GM12878 (cell line): ENCODE results near the gene HHAT. TPM values are rescaled to one million over a fixed set of nuclear protein-coding genes. Genes with fewer than 3 reads are reported as not detected.

Experiments
- ATAC-seq: fragments of 200-7000 bp; cut with Tn5 transposase; 3 replicates; pipeline ENCODE4 v1.9.1; 2020; ENCODE audit warnings: mild to moderate bottlenecking, moderate library complexity
- BruUV-seq: library from RNA; stranded (reverse); fragments of 400-500 nt; replicated peaks from 2 replicates; lab custom pipeline; 2021; lab: Mats Ljungman, UMichigan
- CTCF ChIA-PET: fragments of 300-600 bp; sonication (Branson Sonifier 250); formaldehyde crosslinking; extraction: SDS; loops from one replicate; lab custom pipeline; 2021; ENCODE audit warnings: inconsistent platforms; lab: Yijun Ruan, JAX
- POLR2A ChIA-PET: fragments of 350-600 bp; formaldehyde crosslinking; extraction: SDS; loops from one replicate; lab custom pipeline; 2021; ENCODE audit warnings: inconsistent platforms; lab: Charles Lee
- RAD21 ChIA-PET: fragments of 300-600 bp; sonication (Branson Sonifier 250); formaldehyde crosslinking; loops from one replicate; lab custom pipeline; 2023; ENCODE audit warnings: antibody characterized with exemption; ENCODE audit not compliant: unreplicated experiment; lab: Charles Lee
- SMC1A ChIA-PET: fragments of 300-600 bp; sonication (Branson Sonifier 250); formaldehyde crosslinking; loops from one replicate; lab custom pipeline; 2023; ENCODE audit not compliant: unreplicated experiment, uncharacterized antibody; lab: Charles Lee
- DNase-seq: peaks from one replicate; pipeline ENCODE4 v3.0.0-alpha.2; 2011; ENCODE audit warnings: low read depth, low spot score
- FAIRE-seq: peaks from 3 replicates; lab custom pipeline; 2011; peaks lifted over from hg19 to GRCh38; lab: Jason Lieb, UNC
- H2AFZ ChIP-seq: 2 replicates; pipeline ENCODE4 v1.6.0; 2011; ENCODE audit warnings: low read depth, low read length, control low read depth; ENCODE audit not compliant: control insufficient read depth
- H3K27ac ChIP-seq: 2 replicates; pipeline ENCODE4 v1.5.1; 2011; ENCODE audit warnings: control low read depth; ENCODE audit not compliant: control insufficient read depth, insufficient read depth
- H3K27me3 ChIP-seq, 2 experiments: replicated peaks in 1 of 2; 2 replicates each; pipeline versions ENCODE4 v1.6.0 to v1.6.1; 2011; ENCODE audit warnings: low read length in 1 of 2; ENCODE audit not compliant: control insufficient read depth in 2 of 2, insufficient read depth in 2 of 2
- H3K36me3 ChIP-seq, 2 experiments: 2 replicates each; pipeline ENCODE4 v1.5.1; 2011; ENCODE audit warnings: low read length in 1 of 2; ENCODE audit not compliant: control insufficient read depth in 2 of 2, insufficient read depth in 2 of 2
- H3K4me1 ChIP-seq: 2 replicates; pipeline ENCODE4 v1.6.1; 2011; ENCODE audit warnings: mild to moderate bottlenecking, low read length, moderate library complexity, mixed read lengths; ENCODE audit not compliant: control insufficient read depth, insufficient read depth
- H3K4me2 ChIP-seq: 2 replicates; pipeline ENCODE4 v1.6.0; 2011; ENCODE audit warnings: control low read depth; ENCODE audit not compliant: control insufficient read depth, insufficient read depth
- H3K4me3 ChIP-seq: fragments of 200-600 bp; sonication (generic); 2 replicates; pipeline ENCODE4 v1.5.1; 2016
- H3K79me2 ChIP-seq: 2 replicates; pipeline ENCODE4 v1.6.0; 2011; ENCODE audit warnings: low read length; ENCODE audit not compliant: control insufficient read depth, insufficient read depth
- H3K9ac ChIP-seq: 2 replicates; pipeline ENCODE4 v1.8.0; 2011; ENCODE audit warnings: low read length, control low read depth, mixed read lengths; ENCODE audit not compliant: control insufficient read depth, insufficient read depth
- H3K9me3 ChIP-seq: replicated peaks from 3 replicates; pipeline ENCODE4 v1.5.1; 2011; ENCODE audit warnings: mild to moderate bottlenecking, low read length; ENCODE audit not compliant: control insufficient read depth, insufficient read depth
- H4K20me1 ChIP-seq: 2 replicates; pipeline ENCODE4 v1.6.0; 2011; ENCODE audit not compliant: control insufficient read depth, insufficient read depth
- BCLAF1 ChIP-seq: fragments of 450-650 bp; IDR thresholded peaks from 2 replicates; pipeline ENCODE4 v1.6.1; 2017; ENCODE audit warnings: antibody characterized with exemption, mild to moderate bottlenecking, moderate library complexity
- CHD2 ChIP-seq: IDR thresholded peaks from 2 replicates; pipeline ENCODE4 v1.6.1; 2011; ENCODE audit warnings: low read depth, low read length, improper control_type of control experiment, borderline replicate concordance
- JUNB ChIP-seq: IDR thresholded peaks from 2 replicates; pipeline ENCODE4 v1.6.1; 2016; ENCODE audit warnings: antibody characterized with exemption, mild to moderate bottlenecking
- KLF5 ChIP-seq: fragments of 450-650 bp; IDR thresholded peaks from 2 replicates; pipeline ENCODE4 v1.6.1; 2014; ENCODE audit warnings: mild to moderate bottlenecking; ENCODE audit not compliant: partially characterized antibody
- MYC ChIP-seq: IDR thresholded peaks from 2 replicates; pipeline ENCODE4 v1.6.1; 2011; ENCODE audit warnings: mild to moderate bottlenecking, low read length, moderate library complexity, inconsistent platforms; ENCODE audit not compliant: insufficient read depth, insufficient replicate concordance, insufficient read length, severe bottlenecking
- PAX5 ChIP-seq: IDR thresholded peaks from 2 replicates; pipeline ENCODE4 v1.6.1; 2011; ENCODE audit warnings: low read depth, low read length, borderline replicate concordance
- SUZ12 ChIP-seq: fragments of 200-600 bp; sonication (generic); IDR thresholded peaks from one replicate; pipeline ENCODE4 v1.6.1; 2018; ENCODE audit warnings: antibody characterized with exemption, mild to moderate bottlenecking; ENCODE audit not compliant: unreplicated experiment
- ZBED1 ChIP-seq: IDR thresholded peaks from 2 replicates; pipeline ENCODE4 v1.6.1; 2016; ENCODE audit warnings: borderline replicate concordance
- WGBS: methylation state at CpG from one replicate; pipeline ENCODE4 v1.1.6; 2016; ENCODE audit warnings: low lambda C conversion rate; ENCODE audit not compliant: insufficient replicate concordance, insufficient coverage; ENCODE audit errors: missing lambda C conversion rate; 5-methylcytosine and 5-hydroxymethylcytosine counted together
- in situ Hi-C: fragments of 300-500 bp; cut with MboI; formaldehyde crosslinking; loops from 9 replicates; pipeline ENCODE4 v1.14.3; 2018; ENCODE audit warnings: mixed read lengths
- intact Hi-C: fragments of 100-400 bp; cut with micrococcal nuclease; formaldehyde crosslinking; loops from one replicate; pipeline ENCODE4 v1.14.2; 2022; ENCODE audit not compliant: unreplicated experiment
- polyA plus RNA-seq, 11 experiments: library from polyadenylated mRNA; depleted of rRNA in 4 of 11; unstranded in 6 of 11; stranded (reverse) in 5 of 11; fragments of >200 nt; fragmentation: Nextera tagmentation in 4 of 11; fragmentation: Illumina TruSeq in 1 of 11; extraction: Ambion mirVana in 4 of 11; extraction: Trizol in 1 of 11; gene quantifications; 1 replicate in 1 of 11; 2 replicates in 10 of 11; pipeline versions ENCODE4 v1.2.1 to v1.2.3, GENCODE V29; 2011 to 2016; ENCODE audit warnings: inconsistent platforms in 2 of 11, missing spikeins in 2 of 11, low read depth in 1 of 11
- total RNA-seq, 4 experiments: library from RNA; depleted of rRNA in 3 of 4; stranded (reverse); fragments of >200 nt in 3 of 4; fragmentation: Illumina TruSeq in 1 of 4; extraction: Trizol in 1 of 4; gene quantifications; 2 replicates each; pipeline versions ENCODE4 v1.2.1 to v1.2.3, GENCODE V29; 2013 to 2021

Gene HHAT
- total and polyA plus RNA-seq, 10 of the 15 experiments (the other 5 are each of a cell fraction or from before 2014, with no cell fraction given) = 1.2 to 37.6 (median 2.6) TPM

DNA sequence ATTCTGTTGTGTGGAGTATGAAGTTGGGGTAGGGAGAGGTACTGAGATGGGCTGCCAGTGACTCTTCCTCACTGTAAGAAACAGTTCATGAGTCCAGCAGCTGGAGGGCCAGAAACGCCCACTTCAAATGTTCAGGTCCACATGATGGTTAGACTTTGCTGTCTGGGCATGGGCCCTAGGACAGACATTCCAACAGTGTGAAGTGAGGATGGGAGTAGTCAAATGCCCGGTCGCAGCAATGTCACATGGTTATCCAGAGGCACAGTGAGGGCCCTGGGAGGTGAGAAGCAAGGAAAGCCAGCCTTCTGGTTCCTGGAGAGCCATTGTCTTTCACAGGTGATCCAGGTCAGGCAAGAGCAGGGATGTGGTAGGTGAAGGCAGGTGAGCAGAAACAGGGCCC, 304.4 kb downstream of the HHAT start:
- CTCF ChIA-PET = no interaction called here
- RAD21 ChIA-PET = no interaction called here
- FAIRE-seq = no peak

DNA sequence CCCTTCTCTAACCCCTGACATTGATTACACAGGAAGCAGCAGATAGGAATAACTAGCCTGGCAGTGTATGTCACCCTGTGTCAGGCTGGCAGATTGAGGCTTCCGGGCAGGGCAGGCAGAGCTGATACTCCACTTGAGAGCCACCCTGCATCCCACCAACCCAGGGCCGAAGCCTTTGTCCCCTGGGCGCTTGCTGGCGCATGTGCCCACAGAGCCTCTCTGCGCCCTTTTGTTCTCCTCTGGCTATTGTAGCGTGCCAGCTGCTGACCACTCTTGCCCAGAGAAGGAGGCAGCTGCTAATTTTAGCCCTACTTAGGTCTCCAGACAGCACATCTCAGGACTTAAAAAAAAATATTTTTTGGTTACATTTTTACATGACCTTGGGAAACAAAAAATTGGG, 304.9 kb downstream of the HHAT start:
- POLR2A ChIA-PET = no interaction called here
- no peak overlapping the region for H3K4me3 ChIP-seq
- no peaks in the 10 kb centered on the region; the same call in 1 of the 2 replicates for H4K20me1 ChIP-seq
- H3K4me1 ChIP-seq = no peaks in the 10 kb centered on the region
- H3K79me2 ChIP-seq = no peaks in the 10 kb centered on the region
- no peak overlapping the region for H2AFZ ChIP-seq
- no peak overlapping the region for H3K9ac ChIP-seq
- CTCF ChIA-PET = no interaction called here
- in situ Hi-C loops (no loop called here), intact Hi-C loops (no loop called here)
- no peak for DNase-seq
- no peak overlapping the region for H3K27ac ChIP-seq
- H3K36me3 ChIP-seq = no peaks in the 10 kb centered on the region
- no peak for FAIRE-seq
- SMC1A ChIA-PET = no interaction called here
- H3K9me3 ChIP-seq = no peaks in the 10 kb centered on the region
- no peak overlapping the region for H3K4me2 ChIP-seq
- TF ChIP-seq SUZ12 (no peak), MYC (no peak), BCLAF1 (no peak)
- RAD21 ChIA-PET = no interaction called here
- H3K27me3 ChIP-seq = no peaks in the 10 kb centered on the region
- no peak for ATAC-seq
- 62% methylated on average over 6 of the region's 6 CpGs for WGBS
- no TSS peak for BruUV-seq

More for the DNA sequence above, 304.4 kb downstream of the HHAT start:
- TF ChIP-seq SUZ12 (no peak), ZBED1 (no peak), JUNB (no peak), PAX5 (no peak), CHD2 (no peak), KLF5 (no peak)
- TF ChIP-seq, all 136 proteins: peak for 0
- DNase-seq (no peak), ATAC-seq (no peak)
- Histone ChIP-seq H3K9me3 (no peaks in the 10 kb centered on the region), H3K27ac (no peak overlapping the region), H4K20me1 (no peaks in the 10 kb centered on the region; the same call in 1 of the 2 replicates), H3K27me3 (no peaks in the 10 kb centered on the region), H3K36me3 (no peaks in the 10 kb centered on the region), H3K4me1 (no peaks in the 10 kb centered on the region), H3K9ac (no peak overlapping the region), H3K4me2 (no peak overlapping the region), H2AFZ (no peak overlapping the region), H3K79me2 (no peaks in the 10 kb centered on the region), H3K4me3 (no peak overlapping the region)
- intact Hi-C loops (no loop called here), in situ Hi-C loops (no loop called here)
- 33% methylated on average over 3 of the region's 3 CpGs for WGBS
- SMC1A ChIA-PET = no interaction called here
- POLR2A ChIA-PET = no interaction called here
- BruUV-seq = no TSS peak
